ENCODE measurements around the gene PID1. TPM values are rescaled to one million over a fixed set of nuclear protein-coding genes. Genes with fewer than 3 reads are reported as not detected.

The PID1 gene, protein sequence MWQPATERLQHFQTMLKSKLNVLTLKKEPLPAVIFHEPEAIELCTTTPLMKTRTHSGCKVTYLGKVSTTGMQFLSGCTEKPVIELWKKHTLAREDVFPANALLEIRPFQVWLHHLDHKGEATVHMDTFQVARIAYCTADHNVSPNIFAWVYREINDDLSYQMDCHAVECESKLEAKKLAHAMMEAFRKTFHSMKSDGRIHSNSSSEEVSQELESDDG
- polyA plus RNA-seq, result not detected

DNA sequence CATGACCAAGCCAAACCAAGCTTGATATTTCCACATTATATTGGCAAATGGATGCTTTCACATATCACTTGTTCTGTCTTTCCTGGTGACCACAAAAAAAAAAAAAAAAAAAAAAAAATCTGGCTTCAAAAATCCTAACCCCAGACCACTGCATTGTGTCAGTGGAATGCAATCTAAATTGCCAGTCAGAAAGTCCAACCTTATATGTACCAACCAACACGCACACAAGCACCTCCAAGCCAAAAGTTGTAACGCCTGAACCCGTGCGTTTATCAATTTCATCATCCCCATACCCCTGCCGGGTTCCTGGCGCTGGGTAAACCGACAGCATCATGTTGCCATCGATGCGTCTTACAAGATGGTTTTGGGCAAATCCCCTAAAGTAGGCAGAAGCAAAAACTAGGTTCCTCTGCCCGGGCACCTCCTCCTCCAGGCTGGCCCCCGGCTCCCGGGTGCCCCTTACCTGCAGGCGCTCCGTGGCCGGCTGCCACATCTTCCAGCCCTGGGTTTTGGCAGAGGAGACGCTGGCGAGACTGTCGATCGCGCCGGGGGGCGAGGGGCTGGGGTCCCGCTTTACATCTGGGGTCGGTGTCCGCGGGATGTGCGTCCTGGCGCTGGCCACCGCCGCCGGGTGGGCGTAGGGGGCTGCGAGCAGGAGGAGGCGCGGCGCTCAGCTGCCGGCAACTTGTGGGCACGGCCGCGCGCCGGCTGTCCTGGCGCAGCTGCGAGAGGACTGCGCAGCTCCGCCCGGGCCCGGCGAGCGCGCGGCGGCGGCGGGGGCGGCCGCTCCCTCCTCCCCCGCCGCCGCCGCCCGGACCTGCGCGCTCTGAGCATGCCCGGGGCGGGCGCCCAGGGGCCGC lies at the start of gene PID1:
PID1 (minus strand) TSS at position 737 of the 860 bp plus-strand sequence; CDS start at position 493, 244 bp downstream.
- Mint-ChIP-seq H3K27me3 (peaks cover 14% of the 10 kb centered on the region), H3K9me3 (peaks cover 0 to 2% (median 0%) of the 10 kb centered on the region in 3 donors), H3K4me3 (peak within 1 kb of the TSS in 1 of 4 donors; percentile 45), H3K36me3 (no peaks in the 10 kb centered on the region), H3K27ac (no peak within 1 kb of the TSS), H3K4me1 (peaks cover 0 to 3% (median 0%) of the 10 kb centered on the region in 3 donors)

GRCh38 chr2:229319558-229319957 lies 48.5 kb upstream of the PID1 start:
- peaks cover 4 to 7% (median 6%) of the 10 kb centered on the region in 3 donors for H3K9me3 Mint-ChIP-seq
- no peak overlapping the region for H3K4me3 Mint-ChIP-seq
- H3K36me3 Mint-ChIP-seq, result peaks cover 2% of the 10 kb centered on the region
- no peaks in the 10 kb centered on the region for H3K4me1 Mint-ChIP-seq
- peaks cover 3% of the 10 kb centered on the region for H3K27me3 Mint-ChIP-seq
- no peak overlapping the region for H3K27ac Mint-ChIP-seq

DNA sequence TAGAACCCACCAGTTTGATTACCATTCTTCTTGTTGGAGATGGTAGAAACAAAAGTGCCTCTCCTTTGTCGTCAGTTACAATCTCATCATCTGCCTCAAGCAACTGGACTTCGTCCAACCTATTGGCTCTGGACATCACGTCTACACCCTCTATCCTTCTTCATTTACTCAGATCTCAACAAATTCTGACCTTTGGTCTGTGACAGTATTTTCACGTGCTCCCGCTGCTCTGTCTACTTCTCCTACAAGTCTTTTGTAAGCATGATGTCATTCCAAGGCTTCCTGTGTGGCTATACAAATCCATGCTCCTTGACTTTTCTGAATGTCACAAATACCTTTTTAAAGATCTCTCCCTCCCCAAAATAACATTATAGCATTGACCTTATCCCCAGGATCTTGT lies 43.0 kb upstream of the PID1 start:
- Mint-ChIP-seq H3K27ac (no peak overlapping the region), H3K36me3 (no peaks in the 10 kb centered on the region), H3K4me3 (no peak overlapping the region), H3K27me3 (peaks cover 2% of the 10 kb centered on the region), H3K9me3 (peaks cover 0 to 3% (median 3%) of the 10 kb centered on the region in 3 donors), H3K4me1 (no peaks in the 10 kb centered on the region)

DNA sequence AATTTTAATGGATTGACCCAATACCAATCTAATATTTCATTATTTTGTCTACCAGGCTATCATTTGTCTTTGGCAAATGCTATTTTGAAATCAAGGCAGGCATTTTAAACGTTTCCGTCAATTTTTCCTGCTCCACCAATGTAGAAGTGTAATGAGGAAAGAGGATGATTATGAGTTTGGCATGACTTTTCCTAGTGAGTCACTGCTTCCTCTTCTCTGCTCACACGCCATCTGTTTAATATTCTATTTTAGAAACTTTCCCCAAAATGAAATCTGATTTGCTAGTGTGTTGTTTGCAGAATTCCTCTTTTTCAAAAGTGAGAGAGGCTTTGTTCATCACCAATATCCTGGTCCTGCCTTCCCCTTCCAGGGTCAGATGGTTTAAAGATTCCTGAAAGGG lies 42.5 kb upstream of the PID1 start:
- Mint-ChIP-seq H3K36me3 (no peaks in the 10 kb centered on the region), H3K4me1 (no peaks in the 10 kb centered on the region), H3K9me3 (peaks cover 1 to 3% (median 3%) of the 10 kb centered on the region in 3 donors), H3K27me3 (peaks cover 2% of the 10 kb centered on the region), H3K4me3 (no peak overlapping the region), H3K27ac (no peak overlapping the region)

GRCh38 chr2:229301237-229301636 lies 30.1 kb upstream of the PID1 start:
- H3K27me3 Mint-ChIP-seq, result no peaks in the 10 kb centered on the region
- H3K9me3 Mint-ChIP-seq, result no peaks in the 10 kb centered on the region
- no peak overlapping the region for H3K4me3 Mint-ChIP-seq
- H3K27ac Mint-ChIP-seq, result no peak overlapping the region
- H3K4me1 Mint-ChIP-seq, result no peaks in the 10 kb centered on the region
- H3K36me3 Mint-ChIP-seq, result no peaks in the 10 kb centered on the region

DNA sequence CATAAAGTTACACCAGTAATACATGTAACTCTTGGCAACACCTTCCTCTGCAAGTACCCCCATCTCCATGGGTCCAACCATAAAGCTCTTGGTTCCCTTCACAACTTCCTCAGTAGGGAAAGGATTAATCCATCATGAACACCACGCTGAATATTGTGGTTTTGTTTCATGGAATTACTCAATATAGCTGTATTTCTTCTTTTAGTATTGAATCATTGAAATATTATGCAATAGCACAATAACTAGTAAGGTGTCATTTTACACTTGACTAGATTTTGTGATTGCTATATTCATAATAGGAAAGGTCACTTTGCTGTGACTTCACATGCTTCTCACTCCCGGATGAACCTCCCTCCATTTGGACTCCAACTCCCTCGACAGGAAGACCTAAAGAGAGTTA lies 29.7 kb upstream of the PID1 start:
- no peaks in the 10 kb centered on the region for H3K27me3 Mint-ChIP-seq
- no peak overlapping the region for H3K27ac Mint-ChIP-seq
- no peaks in the 10 kb centered on the region for H3K4me1 Mint-ChIP-seq
- no peaks in the 10 kb centered on the region for H3K36me3 Mint-ChIP-seq
- no peaks in the 10 kb centered on the region for H3K9me3 Mint-ChIP-seq
- no peak overlapping the region for H3K4me3 Mint-ChIP-seq

DNA sequence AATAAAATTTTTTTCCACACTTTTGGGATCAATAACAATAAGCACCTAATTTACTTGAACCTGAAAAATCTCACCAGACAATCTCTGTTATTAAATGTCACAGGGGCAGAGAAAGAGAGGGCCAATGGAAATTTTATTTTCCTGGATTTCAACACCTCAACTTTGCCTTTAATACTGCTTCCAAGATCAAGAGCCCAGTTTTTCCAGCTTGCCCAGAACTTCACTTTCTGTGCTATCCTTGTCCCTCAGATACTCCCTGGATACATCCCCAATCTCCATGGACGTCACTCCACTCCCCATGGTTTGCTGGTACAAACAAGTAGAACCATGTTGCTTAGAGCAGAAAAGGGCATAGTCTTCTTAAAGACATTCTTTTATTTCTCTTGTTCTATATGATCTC lies 29.3 kb upstream of the PID1 start:
- H3K27ac Mint-ChIP-seq, result no peak overlapping the region
- no peaks in the 10 kb centered on the region for H3K9me3 Mint-ChIP-seq
- H3K4me3 Mint-ChIP-seq, result no peak overlapping the region
- no peaks in the 10 kb centered on the region for H3K27me3 Mint-ChIP-seq
- H3K4me1 Mint-ChIP-seq, result no peaks in the 10 kb centered on the region
- no peaks in the 10 kb centered on the region for H3K36me3 Mint-ChIP-seq

GRCh38 chr2:229297247-229297646 lies 26.2 kb upstream of the PID1 start:
- H3K27ac Mint-ChIP-seq, result no peak overlapping the region
- no peaks in the 10 kb centered on the region for H3K4me1 Mint-ChIP-seq
- no peaks in the 10 kb centered on the region for H3K27me3 Mint-ChIP-seq
- H3K4me3 Mint-ChIP-seq, result no peak overlapping the region
- H3K9me3 Mint-ChIP-seq, result peaks cover 0 to under 1% (median 0%) of the 10 kb centered on the region in 3 donors
- no peaks in the 10 kb centered on the region for H3K36me3 Mint-ChIP-seq

GRCh38 chr2:229296536-229296935 lies 25.4 kb upstream of the PID1 start:
- Mint-ChIP-seq H3K27me3 (no peaks in the 10 kb centered on the region), H3K27ac (no peak overlapping the region), H3K36me3 (no peaks in the 10 kb centered on the region), H3K9me3 (peaks cover 0 to 2% (median 0%) of the 10 kb centered on the region in 3 donors), H3K4me1 (no peaks in the 10 kb centered on the region), H3K4me3 (no peak overlapping the region)

- no peaks in the 10 kb centered on the region for H3K4me1 Mint-ChIP-seq
- peaks cover 0 to 2% (median 0%) of the 10 kb centered on the region in 3 donors for H3K9me3 Mint-ChIP-seq
Measured at GRCh38 chr2:229296016-229296415, 24.9 kb upstream of the PID1 start.

DNA sequence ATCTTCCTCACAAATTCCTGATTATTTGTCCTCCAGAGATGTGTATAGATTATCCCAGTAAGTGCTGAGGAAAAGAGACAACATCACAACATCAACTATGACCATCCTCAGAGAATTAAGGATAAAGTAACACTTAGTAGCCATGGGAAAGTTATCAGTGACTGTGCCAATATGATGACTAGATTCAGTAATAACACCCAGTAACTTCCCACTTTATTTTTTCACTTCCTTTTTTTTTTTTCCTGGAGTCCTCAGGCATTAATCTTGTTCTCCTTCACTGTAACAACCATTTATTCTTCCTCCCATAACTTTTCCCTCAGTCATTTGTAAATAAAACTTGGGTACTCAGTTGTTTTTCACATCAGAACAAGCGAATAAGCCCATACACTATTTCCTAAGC lies 16.7 kb upstream of the PID1 start:
- Mint-ChIP-seq H3K36me3 (peaks cover 1% of the 10 kb centered on the region), H3K27me3 (no peaks in the 10 kb centered on the region), H3K4me3 (no peak overlapping the region), H3K27ac (no peak overlapping the region), H3K4me1 (peaks cover 0 to 4% (median 1%) of the 10 kb centered on the region in 3 donors), H3K9me3 (peaks cover 4 to 7% (median 5%) of the 10 kb centered on the region in 3 donors)

More at GRCh38 chr2:229296016-229296415, 24.9 kb upstream of the PID1 start:
- Mint-ChIP-seq H3K27ac (no peak overlapping the region), H3K36me3 (no peaks in the 10 kb centered on the region), H3K27me3 (no peaks in the 10 kb centered on the region), H3K4me3 (no peak overlapping the region)

- no peak overlapping the region for H3K4me3 Mint-ChIP-seq
- H3K4me1 Mint-ChIP-seq, result peaks cover 0 to 6% (median under 1%) of the 10 kb centered on the region in 3 donors
- H3K36me3 Mint-ChIP-seq, result no peaks in the 10 kb centered on the region
- no peak overlapping the region for H3K27ac Mint-ChIP-seq
- no peaks in the 10 kb centered on the region for H3K27me3 Mint-ChIP-seq
- peaks cover 0 to 1% (median 0%) of the 10 kb centered on the region in 3 donors for H3K9me3 Mint-ChIP-seq
Measured at GRCh38 chr2:229282758-229283546, 11.9 kb upstream of the PID1 start.

GRCh38 chr2:229279516-229279915 lies 8.4 kb upstream of the PID1 start:
- Mint-ChIP-seq H3K4me1 (peaks cover 0 to 2% (median 0%) of the 10 kb centered on the region in 3 donors), H3K27me3 (no peaks in the 10 kb centered on the region), H3K36me3 (no peaks in the 10 kb centered on the region), H3K9me3 (no peaks in the 10 kb centered on the region), H3K4me3 (peak overlapping the region in 1 of 4 donors; percentile 32), H3K27ac (no peak overlapping the region)

GRCh38 chr2:229275506-229275905 lies 4.4 kb upstream of the PID1 start:
- H3K27ac Mint-ChIP-seq, result no peak overlapping the region
- H3K27me3 Mint-ChIP-seq, result peaks cover 13% of the 10 kb centered on the region
- H3K36me3 Mint-ChIP-seq, result no peaks in the 10 kb centered on the region
- H3K9me3 Mint-ChIP-seq, result no peaks in the 10 kb centered on the region
- no peak overlapping the region for H3K4me3 Mint-ChIP-seq
- peaks cover 0 to 3% (median 2%) of the 10 kb centered on the region in 3 donors for H3K4me1 Mint-ChIP-seq

Measured in IgD-negative memory B cell (primary cell).